K562 (cell line): Measurements from ENCODE around the gene DHRS3.

Source experiments
- FOXM1 ChIP-seq, 2 experiments: fragments of 450-650 bp in 1 of 2; sonication (generic) in 1 of 2; formaldehyde crosslinking in 1 of 2; IDR thresholded peaks; 2 replicates each; pipeline versions ENCODE4 v1.6.1 to v1.9.0; 2017 to 2022; ENCODE audit warnings: low read depth in 2 of 2, mild to moderate bottlenecking in 2 of 2, missing genetic modification reagents in 1 of 2, moderate library complexity in 1 of 2
- POLR2AphosphoS2 ChIP-seq: IDR thresholded peaks from 2 replicates; pipeline ENCODE4 v1.6.1; 2012; ENCODE audit warnings: low read length, improper control_type of control experiment
- TAF1 ChIP-seq: IDR thresholded peaks from 2 replicates; pipeline ENCODE4 v1.6.1; 2011; ENCODE audit warnings: mild to moderate bottlenecking, low read length, moderate library complexity; ENCODE audit not compliant: insufficient read depth, control insufficient read depth, severe bottlenecking; ENCODE audit errors: extremely low read depth

GRCh38 chr1:12618661-12618964 is 603 bp upstream of the DHRS3 start:
- TF ChIP-seq TAF1 = no peak
- no peak for TF ChIP-seq POLR2AphosphoS2
- TF ChIP-seq FOXM1 (IDR thresholded peaks at IDR 0.05; ENCODE audit: low read depth) = no peak
- TF ChIP-seq FOXM1 (CRISPR knock-in tag; IDR thresholded peaks at IDR 0.05; ENCODE audit: low read depth) = no peak
